Measurements from ENCODE around the gene B4GALT5. TPM values are rescaled to one million over a fixed set of nuclear protein-coding genes. Genes with fewer than 3 reads are reported as not detected.
A peak's percentile ranks its signal among the peaks of the same experiment; 100 is the strongest.

The B4GALT5 gene
- total RNA-seq, 4 donors from 2014 or later, result 13.5 to 59.0 (median 25.0) TPM

DNA sequence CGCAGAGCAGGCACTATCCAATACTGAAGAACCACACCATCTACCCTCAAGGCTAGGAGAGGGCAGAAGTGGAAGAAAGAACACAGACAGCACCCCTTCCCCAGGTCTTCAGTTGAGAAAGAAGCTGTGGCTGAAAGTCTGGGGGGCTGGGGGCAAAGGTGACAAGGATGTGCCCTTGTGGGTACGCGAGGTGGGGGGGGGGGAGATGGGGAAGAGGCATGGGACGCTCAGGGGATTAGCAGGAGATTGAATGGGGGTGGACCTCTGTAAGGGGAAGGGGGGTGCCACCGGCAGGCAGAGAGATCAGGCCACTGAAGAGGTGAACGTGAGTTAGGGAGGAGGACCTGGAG is 1.1 kb downstream of the B4GALT5 start:
- DNase-seq, result no peak
- peak overlapping the region; percentile 60 to 71 for H3K4me3 ChIP-seq
- peak overlapping the region; percentile 91 to 94 for H3K27ac ChIP-seq
- peaks cover 0 to 10% of the 10 kb centered on the region in 2 donors for H3K4me1 ChIP-seq
- no peaks in the 10 kb centered on the region for H3K36me3 ChIP-seq
- no peaks in the 10 kb centered on the region for H3K9me3 ChIP-seq
- TF ChIP-seq, protein P1, sequence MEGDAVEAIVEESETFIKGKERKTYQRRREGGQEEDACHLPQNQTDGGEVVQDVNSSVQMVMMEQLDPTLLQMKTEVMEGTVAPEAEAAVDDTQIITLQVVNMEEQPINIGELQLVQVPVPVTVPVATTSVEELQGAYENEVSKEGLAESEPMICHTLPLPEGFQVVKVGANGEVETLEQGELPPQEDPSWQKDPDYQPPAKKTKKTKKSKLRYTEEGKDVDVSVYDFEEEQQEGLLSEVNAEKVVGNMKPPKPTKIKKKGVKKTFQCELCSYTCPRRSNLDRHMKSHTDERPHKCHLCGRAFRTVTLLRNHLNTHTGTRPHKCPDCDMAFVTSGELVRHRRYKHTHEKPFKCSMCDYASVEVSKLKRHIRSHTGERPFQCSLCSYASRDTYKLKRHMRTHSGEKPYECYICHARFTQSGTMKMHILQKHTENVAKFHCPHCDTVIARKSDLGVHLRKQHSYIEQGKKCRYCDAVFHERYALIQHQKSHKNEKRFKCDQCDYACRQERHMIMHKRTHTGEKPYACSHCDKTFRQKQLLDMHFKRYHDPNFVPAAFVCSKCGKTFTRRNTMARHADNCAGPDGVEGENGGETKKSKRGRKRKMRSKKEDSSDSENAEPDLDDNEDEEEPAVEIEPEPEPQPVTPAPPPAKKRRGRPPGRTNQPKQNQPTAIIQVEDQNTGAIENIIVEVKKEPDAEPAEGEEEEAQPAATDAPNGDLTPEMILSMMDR (IDR thresholded peaks at IDR 0.05), result no peak
- no peak for TF ChIP-seq POLR2A (IDR thresholded peaks at IDR 0.05)
- intact Hi-C loops (cut with DNase I; ENCODE audit: low total_unique reads), result no loop called here
- H3K27me3 ChIP-seq, result no peaks in the 10 kb centered on the region

DNA sequence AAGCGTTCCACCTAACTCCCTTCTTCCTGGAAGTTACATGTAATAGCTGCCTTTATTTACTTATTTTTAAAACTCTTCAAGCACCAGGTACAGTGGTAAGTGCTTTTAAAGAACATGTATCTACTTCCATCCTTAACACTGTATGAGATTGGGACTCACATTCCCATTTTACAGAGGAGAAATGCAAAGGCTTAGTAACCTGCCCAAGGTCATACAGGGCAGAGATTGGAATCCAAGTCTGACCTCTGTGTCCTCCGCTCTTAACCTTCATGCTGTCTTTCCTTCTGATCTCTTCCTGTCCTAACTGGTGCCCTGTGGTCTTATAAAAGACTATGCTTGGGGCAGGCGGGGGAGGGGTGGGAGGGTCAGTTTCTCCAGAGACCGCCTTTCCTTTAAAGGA is 1.6 kb downstream of the B4GALT5 start:
- DNase-seq, result no peak
- intact Hi-C loops (cut with DNase I; ENCODE audit: low total_unique reads), result no loop called here
- TF ChIP-seq, protein P1 (IDR thresholded peaks at IDR 0.05), result no peak
- TF ChIP-seq POLR2A (IDR thresholded peaks at IDR 0.05), result no peak
- Histone ChIP-seq H3K36me3 (no peaks in the 10 kb centered on the region), H3K4me1 (peaks cover 0 to 10% of the 10 kb centered on the region in 2 donors), H3K9me3 (no peaks in the 10 kb centered on the region), H3K27me3 (no peaks in the 10 kb centered on the region), H3K4me3 (peak overlapping the region; percentile 60 to 71), H3K27ac (peak overlapping the region; percentile 91 to 94)

DNA sequence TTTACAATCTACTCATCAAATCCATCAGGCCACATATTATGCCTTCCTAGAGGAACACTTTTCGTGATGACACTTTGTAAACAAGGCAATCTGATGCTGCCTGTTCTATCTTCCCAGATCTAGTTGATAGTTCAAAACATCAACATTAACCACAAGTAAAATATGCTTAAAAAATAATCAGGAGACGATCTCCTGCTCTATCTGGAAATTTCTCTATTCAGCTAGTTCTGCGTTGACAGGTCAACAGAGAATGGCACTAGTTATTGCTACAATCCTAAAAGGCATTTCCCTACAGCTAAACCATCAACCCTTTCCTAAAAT is 2.1 kb downstream of the B4GALT5 start:
- H3K36me3 ChIP-seq, result no peaks in the 10 kb centered on the region
- intact Hi-C loops (cut with DNase I; ENCODE audit: low total_unique reads), result no loop called here
- H3K27me3 ChIP-seq, result no peaks in the 10 kb centered on the region
- no peaks in the 10 kb centered on the region for H3K9me3 ChIP-seq
- peak overlapping the region; percentile 91 to 94 for H3K27ac ChIP-seq
- H3K4me1 ChIP-seq, result peaks cover 0 to 11% of the 10 kb centered on the region in 2 donors
- H3K4me3 ChIP-seq, result peak overlapping the region; percentile 60 to 71
- no peak for DNase-seq
- TF ChIP-seq POLR2A (IDR thresholded peaks at IDR 0.05), result no peak
- TF ChIP-seq, protein P1 (IDR thresholded peaks at IDR 0.05), result no peak

DNA sequence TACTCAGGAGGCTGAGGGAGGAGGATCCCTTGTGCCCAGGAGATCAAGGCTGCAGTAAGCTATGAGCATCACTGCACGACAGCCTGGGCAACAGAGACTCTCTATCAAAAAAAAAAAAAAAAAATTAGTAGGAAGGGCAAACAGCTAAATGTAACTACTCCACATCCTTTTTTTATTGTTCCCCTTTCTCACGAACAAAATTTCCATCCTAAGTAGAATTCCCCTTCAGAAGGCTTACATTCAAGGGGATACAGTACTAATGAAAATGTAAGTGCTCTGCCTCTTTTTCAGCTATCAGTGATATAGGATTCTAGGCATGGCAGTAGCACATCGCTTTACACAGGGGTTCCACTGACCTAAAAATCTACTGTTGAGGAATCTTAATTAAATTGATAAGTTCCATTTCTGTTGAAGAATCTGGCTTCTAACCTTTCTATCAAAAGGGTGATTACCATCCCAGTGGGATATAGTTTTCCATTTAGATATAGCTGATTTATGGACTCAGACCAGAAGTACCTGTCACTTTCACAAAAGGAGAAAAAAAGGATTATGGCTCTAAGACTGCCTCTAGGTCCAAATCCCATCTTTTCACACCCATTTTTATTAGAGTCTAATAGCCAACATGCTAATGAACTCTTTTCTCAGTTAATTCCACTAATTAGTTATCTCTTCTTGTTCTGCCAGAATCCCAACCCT is 2.6 kb downstream of the B4GALT5 start:
- H3K27ac ChIP-seq, result peak overlapping the region; percentile 91 to 94
- no peaks in the 10 kb centered on the region for H3K36me3 ChIP-seq
- no peak for TF ChIP-seq POLR2A (IDR thresholded peaks at IDR 0.05)
- TF ChIP-seq, protein P1 (IDR thresholded peaks at IDR 0.05), result no peak
- H3K9me3 ChIP-seq, result no peaks in the 10 kb centered on the region
- no peaks in the 10 kb centered on the region for H3K27me3 ChIP-seq
- peak overlapping the region in 1 of 2 donors; percentile 60 for H3K4me3 ChIP-seq
- H3K4me1 ChIP-seq, result peaks cover 0 to 14% of the 10 kb centered on the region in 2 donors
- no peak for DNase-seq
- intact Hi-C loops (cut with DNase I; ENCODE audit: low total_unique reads), result no loop called here

DNA sequence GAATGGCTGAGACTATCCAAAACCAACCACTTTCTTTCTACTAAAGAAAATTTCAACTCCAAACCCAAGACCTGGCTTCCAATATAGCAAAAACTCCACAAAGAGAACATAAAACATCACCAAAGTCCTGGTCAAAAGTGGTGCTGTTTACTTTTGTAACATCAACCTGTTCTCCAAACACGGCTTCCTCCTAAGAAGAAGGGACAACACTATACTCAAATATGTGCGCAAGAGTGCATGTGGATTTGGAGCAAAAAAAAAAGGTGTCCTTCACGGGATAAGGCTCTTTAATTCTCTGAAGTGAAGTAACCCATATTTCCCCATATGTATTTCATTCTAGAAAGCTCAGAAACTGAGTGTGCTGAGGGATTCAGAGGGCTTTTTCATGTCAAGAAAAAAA is 6.6 kb downstream of the B4GALT5 start:
- intact Hi-C loops (cut with DNase I; ENCODE audit: low total_unique reads), result no loop called here
- Histone ChIP-seq H3K4me3 (no peak overlapping the region), H3K36me3 (no peaks in the 10 kb centered on the region), H3K27me3 (no peaks in the 10 kb centered on the region), H3K9me3 (no peaks in the 10 kb centered on the region), H3K4me1 (peaks cover 0 to 16% of the 10 kb centered on the region in 2 donors), H3K27ac (peak overlapping the region; percentile 65 to 75)
- DNase-seq, result no peak
- TF ChIP-seq, protein P1 (IDR thresholded peaks at IDR 0.05), result no peak
- TF ChIP-seq POLR2A (IDR thresholded peaks at IDR 0.05), result no peak
